GM12801 (cell line): ENCODE results near the gene TGDS.

Experiments
- CTCF ChIP-seq: IDR thresholded peaks from one replicate; pipeline ENCODE4 v1.5.1; 2011; ENCODE audit warnings: control low read depth; ENCODE audit not compliant: insufficient read length; ENCODE audit errors: extremely low read depth

TGDS gene

DNA sequence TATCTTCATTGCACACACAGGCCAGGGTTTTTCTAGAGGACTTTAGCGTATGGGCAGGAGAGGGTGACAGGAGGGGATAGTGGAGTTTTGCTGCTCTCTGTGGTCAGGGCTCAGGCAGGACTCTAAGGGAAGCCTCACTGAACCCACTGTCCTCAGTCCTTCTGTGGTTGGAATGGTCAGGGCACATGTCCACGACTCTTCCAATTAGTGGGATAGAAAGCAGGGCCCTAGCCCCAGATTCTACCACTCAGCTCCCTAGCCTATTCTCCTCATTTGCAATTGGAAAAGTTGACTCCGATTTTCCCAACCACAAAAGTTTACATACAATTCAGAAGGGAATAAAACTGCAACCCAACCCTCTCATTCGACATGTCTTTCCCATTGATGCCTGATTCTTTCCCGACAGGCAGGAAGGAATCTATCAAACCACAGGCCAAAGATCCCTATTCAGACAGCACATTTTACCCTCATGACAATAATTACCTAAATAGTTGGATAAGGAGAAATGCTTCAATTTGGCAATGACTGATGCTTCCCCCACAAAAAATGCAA lies 38.2 kb downstream of the TGDS start:
- TF ChIP-seq CTCF: no peak

DNA sequence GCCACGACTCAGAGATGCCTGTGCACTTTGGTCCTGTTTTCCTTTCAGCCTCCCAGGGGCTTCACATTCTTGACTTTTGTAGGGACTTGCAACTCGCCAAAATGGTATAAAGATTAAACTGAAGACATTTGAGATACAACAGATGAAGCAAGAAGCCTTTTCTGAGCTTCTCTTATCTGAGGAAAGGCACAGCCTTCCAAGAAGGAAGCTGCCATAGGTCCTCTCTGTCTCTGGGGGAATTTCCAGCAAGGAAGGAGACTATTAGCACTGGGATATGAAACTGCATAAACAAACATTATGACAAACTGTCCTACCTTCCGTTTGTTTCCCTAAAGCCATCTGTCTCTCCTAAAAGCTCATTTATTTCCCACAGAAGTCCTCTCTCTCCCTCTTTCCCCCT lies 39.3 kb downstream of the TGDS start:
- TF ChIP-seq CTCF: no peak

GRCh38 chr13:94556041-94556440 lies 39.9 kb downstream of the TGDS start:
- TF ChIP-seq CTCF: no peak

- no peak for TF ChIP-seq CTCF
Observed at GRCh38 chr13:94553766-94554165, 42.2 kb downstream of the TGDS start.

DNA sequence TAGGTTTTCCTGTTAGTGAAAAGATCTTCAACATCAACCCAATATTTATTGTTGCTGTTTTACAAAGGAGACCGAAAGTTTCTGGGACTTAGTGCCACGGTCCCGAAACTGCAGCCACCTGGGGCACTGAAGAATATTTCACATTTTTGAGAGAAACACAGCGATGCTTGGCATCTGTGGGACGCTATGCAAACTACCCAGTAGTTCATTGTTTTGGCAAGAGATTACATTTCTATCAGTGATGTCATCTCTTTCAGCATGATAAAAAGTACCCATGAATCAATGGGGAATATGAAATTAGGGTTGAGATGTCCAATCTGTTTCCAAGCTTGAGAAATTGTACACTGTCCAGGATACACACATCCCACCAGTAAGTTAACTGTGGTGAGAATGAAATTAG lies 43.9 kb downstream of the TGDS start:
- TF ChIP-seq CTCF: no peak

DNA sequence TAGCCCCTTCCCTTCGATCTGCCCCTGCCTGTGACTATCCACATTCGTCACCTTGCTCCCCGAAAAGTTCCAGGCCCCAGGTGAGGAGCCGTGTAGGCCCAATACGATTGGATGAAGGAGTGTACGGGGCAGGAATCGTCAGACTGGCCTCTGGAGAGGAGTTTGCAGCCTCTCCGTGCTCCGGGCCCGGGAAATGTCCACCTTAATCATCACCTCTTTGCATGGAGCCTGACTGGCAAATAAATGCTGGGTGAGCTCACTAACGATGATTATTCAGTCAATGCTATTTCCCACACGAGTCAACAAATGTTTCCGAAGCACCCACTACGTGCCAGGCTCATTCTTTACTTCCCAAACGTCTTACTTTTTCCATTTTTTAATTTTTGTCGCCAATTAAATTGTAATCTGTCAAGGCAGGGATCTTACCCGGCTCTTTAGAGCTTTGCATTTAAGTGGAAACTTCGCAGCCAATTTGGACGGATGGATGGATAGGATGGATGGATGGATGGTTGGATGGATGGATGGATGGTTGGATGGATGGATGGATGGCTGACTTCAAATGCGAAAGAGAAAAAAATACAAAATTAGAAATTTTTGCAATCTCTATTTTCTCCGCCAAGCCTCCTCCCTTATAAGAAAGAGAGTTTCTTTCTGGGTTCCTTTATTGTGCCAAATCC lies 45.8 kb downstream of the TGDS start:
- TF ChIP-seq CTCF: no peak

GRCh38 chr13:94549232-94550061 lies 46.5 kb downstream of the TGDS start:
- TF ChIP-seq CTCF: no peak
